ENCODE results near the gene PBX3.

DNA sequence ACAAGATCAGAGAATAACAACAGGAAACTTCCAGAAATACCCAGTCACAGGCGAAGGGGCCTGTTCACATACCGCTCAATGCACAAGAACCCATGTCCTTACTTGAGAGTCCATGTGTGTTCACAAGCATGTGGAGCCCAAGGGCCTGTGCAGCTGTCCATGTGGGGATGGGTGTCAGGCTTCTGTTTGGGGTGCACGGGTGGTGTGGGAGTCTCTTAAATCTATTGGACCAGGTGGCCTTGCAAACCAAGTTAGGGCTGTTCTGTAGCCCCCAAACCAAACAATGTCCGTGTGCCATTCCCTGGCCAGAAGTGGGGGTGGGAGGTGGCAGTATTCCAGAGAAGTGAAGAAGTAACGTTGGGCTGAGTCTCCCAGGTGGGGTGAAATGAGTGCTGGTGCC lies 222.3 kb downstream of the PBX3 start:
- no peak for TF ChIP-seq POLR2A (IDR thresholded peaks at IDR 0.05)
- TF ChIP-seq, protein P1, sequence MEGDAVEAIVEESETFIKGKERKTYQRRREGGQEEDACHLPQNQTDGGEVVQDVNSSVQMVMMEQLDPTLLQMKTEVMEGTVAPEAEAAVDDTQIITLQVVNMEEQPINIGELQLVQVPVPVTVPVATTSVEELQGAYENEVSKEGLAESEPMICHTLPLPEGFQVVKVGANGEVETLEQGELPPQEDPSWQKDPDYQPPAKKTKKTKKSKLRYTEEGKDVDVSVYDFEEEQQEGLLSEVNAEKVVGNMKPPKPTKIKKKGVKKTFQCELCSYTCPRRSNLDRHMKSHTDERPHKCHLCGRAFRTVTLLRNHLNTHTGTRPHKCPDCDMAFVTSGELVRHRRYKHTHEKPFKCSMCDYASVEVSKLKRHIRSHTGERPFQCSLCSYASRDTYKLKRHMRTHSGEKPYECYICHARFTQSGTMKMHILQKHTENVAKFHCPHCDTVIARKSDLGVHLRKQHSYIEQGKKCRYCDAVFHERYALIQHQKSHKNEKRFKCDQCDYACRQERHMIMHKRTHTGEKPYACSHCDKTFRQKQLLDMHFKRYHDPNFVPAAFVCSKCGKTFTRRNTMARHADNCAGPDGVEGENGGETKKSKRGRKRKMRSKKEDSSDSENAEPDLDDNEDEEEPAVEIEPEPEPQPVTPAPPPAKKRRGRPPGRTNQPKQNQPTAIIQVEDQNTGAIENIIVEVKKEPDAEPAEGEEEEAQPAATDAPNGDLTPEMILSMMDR (IDR thresholded peaks at IDR 0.05) = no peak
